HL-60 (cell line): ENCODE data around the gene LAMB3.

Experiments
- DNase-seq, 2 experiments: peaks; one replicate each; pipeline ENCODE4 v3.0.0-alpha.2; 2010 to 2020; ENCODE audit warnings: low read depth in 1 of 2, low spot score in 1 of 2
- H3K27ac ChIP-seq: fragments of 250-450 bp; sonication (Bioruptor Pico); replicated peaks from 2 replicates; pipeline ENCODE4 v1.5.1; 2020; ENCODE audit warnings: mild to moderate bottlenecking, moderate library complexity
- H3K27me3 ChIP-seq: fragments of 250-450 bp; sonication (Bioruptor Pico); 2 replicates; pipeline ENCODE4 v1.5.1; 2021; ENCODE audit warnings: mild to moderate bottlenecking, moderate library complexity; ENCODE audit not compliant: insufficient read depth, poor library complexity, severe bottlenecking
- H3K4me3 ChIP-seq: replicated peaks from 2 replicates; pipeline ENCODE4 v1.5.1; 2011; ENCODE audit warnings: mild to moderate bottlenecking, control low read depth, low read length; ENCODE audit not compliant: insufficient read depth
- CTCF ChIP-seq: IDR thresholded peaks from one replicate; pipeline ENCODE4 v1.5.1; 2011; ENCODE audit warnings: low read length, control low read depth, inconsistent platforms; ENCODE audit not compliant: insufficient read depth
- GABPA ChIP-seq: IDR thresholded peaks from 2 replicates; pipeline ENCODE4 v1.6.1; 2012; ENCODE audit warnings: low read depth
- POLR2AphosphoS5 ChIP-seq: IDR thresholded peaks from 2 replicates; pipeline ENCODE4 v1.6.1; 2012; ENCODE audit warnings: low read depth
- REST ChIP-seq: IDR thresholded peaks from 2 replicates; pipeline ENCODE4 v1.6.1; 2012; ENCODE audit warnings: low read depth; ENCODE audit not compliant: insufficient replicate concordance
- SPI1 ChIP-seq: IDR thresholded peaks from 2 replicates; pipeline ENCODE4 v1.6.1; 2012; ENCODE audit warnings: low read depth, mild to moderate bottlenecking, borderline replicate concordance

LAMB3 gene

GRCh38 chr1:209614151-209614420 lies 38.1 kb downstream of the LAMB3 start:
- Histone ChIP-seq H3K4me3 (no peak overlapping the region), H3K27me3 (no peaks in the 10 kb centered on the region), H3K27ac (no peak overlapping the region)
- TF ChIP-seq REST (no peak), SPI1 (no peak), GABPA (no peak), POLR2AphosphoS5 (no peak), CTCF (no peak)
- DNase-seq: no peak

- no peak overlapping the region for H3K4me3 ChIP-seq
- no peak for DNase-seq
- TF ChIP-seq GABPA: no peak
- TF ChIP-seq SPI1: no peak
- TF ChIP-seq REST: no peak
- TF ChIP-seq CTCF: no peak
- no peak for TF ChIP-seq POLR2AphosphoS5
- no peaks in the 10 kb centered on the region for H3K27me3 ChIP-seq
- H3K27ac ChIP-seq: no peak overlapping the region
These were observed 38.6 kb downstream of the LAMB3 start for GRCh38 chr1:209613400-209614150.

GRCh38 chr1:209612646-209613399 lies 39.4 kb downstream of the LAMB3 start:
- H3K27me3 ChIP-seq: no peaks in the 10 kb centered on the region
- TF ChIP-seq SPI1 (no peak), REST (no peak), POLR2AphosphoS5 (no peak), CTCF (no peak), GABPA (no peak)
- no peak for DNase-seq
- no peak overlapping the region for H3K4me3 ChIP-seq
- H3K27ac ChIP-seq: no peak overlapping the region
